IPS-NIHi7 (cell line): ENCODE results near the gene UPF1.

Experiments
- DNase-seq: peaks from one replicate; pipeline ENCODE4 v3.0.0; 2012; ENCODE audit warnings: mixed read lengths; ENCODE audit errors: extremely low spot score

The UPF1 gene

DNA sequence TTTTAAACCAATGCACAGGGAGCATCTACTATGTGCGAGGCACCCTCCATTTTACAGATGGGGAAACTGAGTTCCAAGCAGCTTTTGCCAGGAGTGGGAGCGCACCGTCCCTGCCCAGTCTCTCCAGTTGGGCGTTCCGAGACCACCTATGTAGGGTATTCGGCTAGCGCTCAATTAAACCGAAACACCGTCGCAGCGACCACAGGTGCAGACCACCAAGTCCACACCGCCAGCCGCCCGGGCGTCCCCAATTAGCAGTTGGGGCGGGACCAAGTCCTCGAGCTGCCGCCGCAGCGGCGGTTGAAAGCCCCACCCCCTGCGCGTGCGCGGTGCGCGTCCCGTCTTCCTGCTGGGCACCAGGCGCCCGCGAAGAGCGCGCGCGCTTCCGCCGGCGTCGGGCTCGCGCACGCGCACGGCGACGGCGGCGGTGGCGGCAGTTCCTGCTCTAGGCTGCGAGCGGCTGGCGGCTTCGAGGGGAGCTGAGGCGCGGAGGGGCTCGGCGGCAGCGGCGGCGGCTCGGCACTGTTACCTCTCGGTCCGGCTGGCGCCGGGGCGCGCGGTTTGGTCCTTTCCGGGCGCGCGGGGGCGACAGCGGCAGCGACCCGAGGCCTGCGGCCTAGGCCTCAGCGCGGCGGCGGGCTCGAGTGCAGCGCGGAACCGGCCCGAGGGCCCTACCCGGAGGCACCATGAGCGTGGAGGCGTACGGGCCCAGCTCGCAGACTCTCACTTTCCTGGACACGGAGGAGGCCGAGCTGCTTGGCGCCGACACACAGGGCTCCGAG is at the start of gene UPF1:
UPF1 (plus strand) TSS at position 436 of the 782 bp plus-strand sequence; CDS start at position 687, 251 bp downstream.
- peak; percentile 99 for DNase-seq

DNA sequence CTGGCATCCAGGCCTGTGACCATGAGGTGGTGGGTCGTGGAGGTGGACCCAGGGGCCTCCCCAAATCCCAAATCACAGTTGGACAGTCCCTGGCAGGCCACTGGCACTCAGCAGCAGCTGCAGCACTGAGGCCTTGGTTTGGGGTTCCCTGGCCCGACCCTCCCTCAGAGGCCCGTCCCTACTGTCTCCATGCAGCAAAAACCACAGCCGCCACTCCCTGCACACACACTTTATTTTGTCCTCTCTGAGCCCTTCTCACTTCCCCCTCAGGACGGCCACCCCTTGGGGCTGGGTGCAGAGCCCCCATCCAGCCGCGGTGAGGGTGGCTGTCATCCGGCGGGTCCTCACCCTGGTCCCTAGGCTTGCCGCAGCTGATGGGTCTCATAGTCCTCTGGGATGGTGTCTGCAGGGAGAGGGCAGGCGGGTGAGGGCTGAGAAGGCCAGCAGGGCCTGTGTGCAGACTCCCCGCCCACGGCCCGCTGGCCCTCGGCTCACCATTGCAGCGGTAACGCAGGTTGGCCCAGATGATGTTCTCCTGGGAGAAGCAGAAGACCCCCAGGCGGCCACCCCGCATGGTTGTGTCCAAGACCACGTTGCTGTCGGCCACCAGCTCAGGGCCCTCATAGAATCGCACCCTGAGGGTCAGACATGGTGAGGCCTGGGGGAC is 49.1 kb upstream of the UPF1 start:
- DNase-seq: no peak

DNA sequence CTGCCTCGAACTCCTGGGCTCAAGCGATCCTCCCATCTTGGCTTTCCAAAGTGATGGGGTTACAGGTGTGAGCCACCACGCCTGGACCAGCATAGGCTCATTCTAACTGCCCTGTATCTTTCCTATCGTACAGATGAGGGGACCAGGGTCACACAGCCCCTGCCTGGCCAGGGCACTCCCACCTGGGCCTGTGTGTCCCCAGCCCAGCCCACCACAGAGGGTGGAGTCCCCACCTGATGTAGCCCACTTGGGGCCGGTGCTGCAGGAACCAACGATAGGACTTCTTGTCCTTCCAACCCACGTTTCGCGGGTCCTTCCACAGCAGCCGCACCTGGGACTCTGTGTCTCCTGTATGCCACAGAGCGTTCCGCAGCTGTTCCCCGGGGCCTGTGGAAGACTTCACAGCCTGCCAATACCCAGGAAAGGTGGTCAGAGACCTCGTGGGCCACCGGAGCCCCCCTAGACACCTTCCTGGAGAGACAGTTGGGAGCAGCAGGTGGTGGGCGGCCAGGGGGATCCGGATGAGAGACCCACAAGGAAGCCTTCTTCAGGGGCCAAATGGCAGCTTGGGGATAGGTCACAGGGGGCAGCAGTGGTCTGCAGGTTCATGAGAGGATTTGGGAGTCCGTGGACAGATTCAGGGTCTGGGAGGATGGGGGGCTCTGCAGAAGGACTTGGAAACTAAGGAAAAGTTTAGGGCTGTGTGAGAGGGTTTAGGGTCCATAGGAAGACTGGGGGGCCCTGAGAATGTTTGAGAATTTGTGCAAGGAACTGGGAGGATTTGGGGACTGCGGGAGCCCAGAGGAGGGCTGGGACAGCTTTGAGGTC is 47.6 kb upstream of the UPF1 start:
- no peak for DNase-seq

DNA sequence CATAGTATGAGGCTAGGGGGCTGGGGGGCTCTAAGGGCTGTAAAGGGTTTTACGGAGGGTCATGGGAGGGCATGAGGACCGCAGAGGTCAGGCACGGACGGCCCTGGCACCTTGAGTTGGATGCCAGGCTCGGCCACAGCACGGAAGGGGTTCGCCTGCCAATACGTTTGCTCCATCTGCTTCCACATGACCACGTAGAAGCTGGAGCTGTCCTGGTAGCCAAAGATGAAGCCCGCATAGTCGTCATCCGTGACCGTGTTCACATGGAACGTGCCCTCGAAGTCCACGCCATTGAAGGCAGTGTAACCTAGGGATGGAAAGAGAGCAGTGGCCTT is 47.0 kb upstream of the UPF1 start:
- DNase-seq: no peak

DNA sequence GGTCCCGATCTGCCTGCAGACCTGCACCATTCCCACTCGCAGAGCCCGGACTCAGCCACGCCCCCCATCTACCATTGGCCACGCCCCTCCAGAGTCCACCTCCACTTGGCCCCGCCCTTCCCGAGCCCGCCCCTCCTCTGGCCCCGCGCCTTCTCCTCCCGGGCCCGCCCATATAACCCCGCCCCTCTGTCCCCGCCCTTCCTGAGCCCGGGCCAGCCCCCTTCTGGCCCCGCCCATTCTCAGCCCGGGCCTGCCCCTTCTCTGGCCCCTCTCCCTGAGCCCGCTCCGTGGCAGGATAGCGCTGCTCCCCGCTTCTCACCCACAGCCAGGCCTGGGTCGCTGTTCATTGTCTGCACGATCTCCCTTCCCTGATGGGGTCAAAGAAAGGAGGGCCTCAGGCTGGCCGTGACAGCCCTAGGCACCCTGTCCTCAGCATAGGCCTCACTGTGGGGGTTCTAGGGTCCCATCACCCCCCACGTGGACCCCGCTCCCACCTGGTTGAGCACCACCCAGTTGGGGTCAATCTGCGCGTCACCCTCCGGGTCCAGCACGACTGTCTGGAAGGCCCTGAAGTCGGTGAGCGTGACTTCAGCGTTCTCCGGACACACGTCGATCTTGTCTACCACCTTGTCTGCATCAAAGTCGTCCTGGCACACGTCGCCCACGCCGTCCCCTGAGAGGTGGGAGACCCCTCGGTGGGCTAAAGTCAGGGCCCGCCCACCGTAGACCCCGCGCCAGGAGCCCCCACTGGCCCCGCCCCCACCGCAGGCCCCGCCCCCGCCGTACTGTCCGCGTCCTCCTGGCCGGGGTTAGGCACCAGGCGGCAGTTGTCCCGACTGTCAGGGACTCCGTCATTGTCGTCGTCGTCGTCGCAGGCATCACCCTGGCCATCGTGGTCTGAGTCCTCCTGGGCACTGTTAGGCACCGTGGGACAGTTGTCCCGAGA is 46.3 kb upstream of the UPF1 start:
- DNase-seq: peak; percentile 100

GRCh38 chr19:18788529-18789421 is 43.0 kb upstream of the UPF1 start:
- DNase-seq: no peak

DNA sequence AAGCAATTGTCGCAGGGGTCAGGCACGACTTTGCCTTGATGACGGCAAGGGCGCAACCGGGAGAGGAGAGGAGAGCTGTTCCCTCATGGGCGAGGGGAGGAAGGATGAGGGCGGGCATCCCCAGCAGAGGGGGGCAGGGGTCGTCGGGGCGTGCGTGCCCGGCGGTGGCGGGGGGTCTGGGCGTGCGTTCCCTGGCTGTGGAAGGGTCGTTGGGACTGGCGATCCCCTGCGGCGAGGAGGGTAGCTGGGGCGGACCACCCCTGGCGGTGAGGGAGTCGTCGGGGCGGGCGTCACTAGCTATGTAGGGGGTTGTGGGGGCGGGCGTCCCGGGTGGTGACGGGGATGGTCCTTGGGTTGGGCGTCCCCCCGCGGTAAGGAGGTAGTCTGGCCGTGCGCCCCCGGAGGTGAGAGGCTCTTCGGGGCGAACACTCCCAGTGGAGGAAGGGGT is 42.3 kb upstream of the UPF1 start:
- DNase-seq: no peak

- peak; percentile 78 for DNase-seq
Measured at GRCh38 chr19:18789883-18790565, 41.7 kb upstream of the UPF1 start.

DNA sequence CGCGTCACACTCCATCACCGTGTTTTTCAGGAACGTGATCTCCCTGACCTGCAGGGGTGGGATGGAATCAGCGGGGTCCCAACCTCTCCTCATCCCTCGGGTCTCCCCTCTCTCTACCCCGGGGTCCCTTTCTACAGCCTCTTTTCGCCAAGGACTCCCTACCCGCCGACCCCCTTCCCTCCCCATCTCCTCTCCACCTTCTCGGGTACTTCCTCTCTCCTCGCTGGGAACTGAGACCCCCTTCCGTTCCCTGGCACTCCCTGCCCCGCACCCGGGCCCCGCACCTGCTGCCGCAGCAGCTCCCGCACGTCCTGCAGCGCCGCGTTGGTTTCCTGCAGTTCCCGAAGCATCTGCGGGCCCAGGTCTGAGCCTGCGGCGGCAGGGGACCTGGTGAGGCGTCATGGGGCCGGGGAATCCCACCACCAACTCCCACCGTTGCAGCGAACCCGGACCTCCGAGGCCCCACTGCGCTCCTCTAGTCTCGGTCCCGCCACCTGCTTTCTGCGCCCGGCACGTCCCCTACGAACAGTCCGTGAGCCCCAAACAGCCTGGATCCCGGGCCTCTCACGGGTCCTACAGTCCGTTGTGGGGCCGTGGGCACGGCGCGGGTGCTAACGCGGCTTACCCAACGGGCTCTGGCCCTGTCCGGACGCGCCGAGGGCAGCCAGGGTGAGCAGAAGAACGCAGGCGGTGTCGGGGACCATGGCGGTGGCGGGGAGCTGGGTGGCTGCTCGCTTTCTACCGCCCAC is 41.0 kb upstream of the UPF1 start, which contains the start of gene COMP:
COMP (minus strand) TSS at position 740 of the 749 bp plus-strand sequence; CDS start at position 704, 36 bp downstream.
- DNase-seq: no peak

DNA sequence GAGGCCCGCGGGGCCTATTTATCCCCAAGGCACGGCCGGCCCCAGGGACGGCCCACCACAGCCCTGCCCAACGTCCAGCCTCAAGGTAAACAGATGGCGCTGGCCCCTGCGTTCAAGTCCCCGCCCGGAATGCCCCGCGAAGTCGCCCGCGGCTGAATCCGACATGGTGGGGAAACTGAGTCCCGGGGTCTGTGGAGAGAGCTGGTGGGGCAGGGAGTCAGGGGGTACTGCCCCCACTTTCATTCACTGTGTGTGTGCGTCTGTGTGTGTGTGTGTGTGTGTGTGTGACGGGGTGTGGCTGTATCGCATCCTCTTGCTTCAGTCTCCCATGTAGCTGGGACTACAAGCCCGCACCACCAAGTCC is 40.5 kb upstream of the UPF1 start:
- DNase-seq: no peak

- no peak for DNase-seq
Measured at GRCh38 chr19:18792661-18793060, 39.1 kb upstream of the UPF1 start.

DNA sequence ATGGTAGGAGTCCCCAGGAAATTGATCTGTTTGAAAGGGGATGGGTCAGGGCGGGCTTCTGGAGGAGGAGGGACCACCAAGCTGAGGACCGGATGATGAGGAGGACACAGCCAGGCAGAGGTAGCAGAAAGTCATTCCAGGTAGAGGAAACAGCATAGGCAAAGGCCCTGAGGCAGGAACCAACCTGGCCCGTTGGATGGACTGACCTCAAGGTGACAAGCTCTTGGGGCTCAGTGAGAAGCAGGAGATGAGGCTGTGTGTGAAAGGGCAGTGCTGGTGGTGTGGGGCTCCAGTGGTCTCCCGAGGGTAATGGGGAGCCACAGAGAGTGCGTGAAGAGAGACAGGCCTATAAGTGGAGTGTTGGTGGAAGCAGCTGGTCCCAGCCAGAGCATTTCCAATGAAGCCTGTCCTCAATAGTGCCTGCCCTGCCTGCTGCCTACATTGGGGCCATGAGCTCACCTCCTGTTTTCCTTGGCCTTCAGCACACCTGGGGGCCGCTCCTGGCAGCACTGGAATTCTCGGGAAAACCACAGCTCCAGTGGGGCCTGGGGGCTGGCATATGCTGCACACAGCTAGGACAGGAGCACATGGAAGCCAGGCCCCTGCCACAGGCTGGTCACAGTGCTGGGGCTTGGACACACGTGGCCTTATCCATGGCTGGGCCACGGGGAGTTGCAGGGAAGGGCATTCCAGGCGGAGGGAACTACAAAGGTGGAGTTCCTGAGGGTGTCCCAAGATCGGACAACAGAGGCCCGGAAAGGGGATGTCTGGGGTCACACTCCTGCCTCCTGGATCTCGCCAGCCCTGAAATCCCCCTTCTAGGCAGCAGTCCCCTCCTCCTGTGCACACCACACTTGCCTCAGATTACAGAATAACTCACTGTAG is 38.4 kb upstream of the UPF1 start:
- no peak for DNase-seq

DNA sequence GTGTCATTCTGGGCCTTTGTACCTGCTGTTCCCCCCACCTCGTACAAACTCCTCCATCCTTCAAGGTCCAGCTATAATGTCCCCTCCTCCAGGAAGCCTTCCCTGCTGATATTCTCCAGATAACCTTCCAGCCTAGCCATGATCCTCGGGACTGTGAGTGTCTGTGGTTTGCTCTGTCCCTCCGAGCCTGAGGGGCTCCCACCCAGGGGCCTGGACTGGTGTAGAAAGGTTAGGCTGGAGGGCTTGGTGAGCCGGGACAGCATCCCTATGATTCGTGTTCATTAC is 37.8 kb upstream of the UPF1 start:
- DNase-seq: no peak

DNA sequence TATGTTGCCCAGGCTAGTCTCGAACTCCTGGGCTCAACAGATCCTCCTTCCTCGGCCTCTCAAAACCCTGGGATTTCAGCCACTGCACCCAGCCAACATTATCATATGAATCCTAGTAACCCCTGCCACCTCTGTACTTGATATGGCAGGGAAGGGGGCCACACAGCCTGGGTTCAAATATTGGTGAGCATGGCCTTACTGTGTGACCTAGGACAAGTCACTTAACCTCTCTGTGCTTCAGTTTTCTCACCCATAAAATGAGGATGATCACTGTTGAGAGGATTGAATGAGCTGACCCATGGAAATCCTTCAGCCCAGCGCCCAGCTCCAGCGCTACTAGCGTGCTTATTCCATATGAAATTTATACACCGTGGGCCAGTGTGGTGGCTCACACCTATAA is 37.1 kb upstream of the UPF1 start:
- DNase-seq: no peak

- DNase-seq: peak; percentile 29
Measured at GRCh38 chr19:18795540-18795939, 36.2 kb upstream of the UPF1 start.

DNA sequence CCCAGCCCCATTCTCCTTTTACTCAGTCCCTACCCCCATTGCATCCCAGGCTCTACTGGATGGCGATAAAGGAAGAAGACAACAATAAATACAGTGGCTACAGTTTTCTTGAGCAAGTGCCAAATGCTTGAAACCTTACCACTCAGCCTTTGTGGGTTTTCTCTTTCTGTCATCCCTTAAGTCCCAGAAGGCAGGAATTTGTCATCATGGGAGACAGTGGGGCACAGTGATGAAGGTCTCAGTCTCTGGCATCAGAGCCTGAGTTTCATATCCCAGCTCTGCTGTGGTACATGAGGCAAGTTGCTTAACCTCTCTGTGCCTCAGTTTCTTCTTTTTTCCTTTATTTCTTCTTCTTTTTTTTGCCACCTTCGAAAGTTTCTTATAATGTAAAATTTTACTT is 35.5 kb upstream of the UPF1 start:
- DNase-seq: no peak

GRCh38 chr19:18798384-18799352 is 33.1 kb upstream of the UPF1 start:
- DNase-seq: peak; percentile 57
